Ovary (tissue), 9 donors: Measurements from ENCODE around the gene IFNLR1. TPM values are rescaled to one million over a fixed set of nuclear protein-coding genes. Genes with fewer than 3 reads are reported as not detected.

Experiments used
- DNase-seq, 5 donors: peaks; one replicate each; pipeline ENCODE4 v3.0.0-alpha.2; 2019 to 2020
- H3K27ac ChIP-seq, 2 donors: fragments of 200-600 bp; one replicate each; pipeline versions ENCODE4 v1.5.1 to v1.8.0; 2019 to 2022
- H3K27me3 ChIP-seq: fragments of 200-600 bp; one replicate; pipeline ENCODE4 v1.8.0; 2022
- H3K36me3 ChIP-seq: fragments of 200-600 bp; sonication (generic); one replicate; pipeline ENCODE4 v1.5.1; 2019
- H3K4me1 ChIP-seq: one replicate; pipeline ENCODE4 v1.8.1; 2013; ENCODE audit warnings: mild to moderate bottlenecking, moderate library complexity; ENCODE audit not compliant: insufficient read depth
- H3K4me3 ChIP-seq: fragments of 200-600 bp; sonication (generic); one replicate; pipeline ENCODE4 v1.5.1; 2017
- H3K9me3 ChIP-seq, 2 donors: fragments of 200-600 bp in 1 of 2; sonication (generic) in 1 of 2; one replicate each; pipeline versions ENCODE4 v1.5.1 to v1.8.1; 2013 to 2019; ENCODE audit warnings: mild to moderate bottlenecking in 1 of 2, moderate library complexity in 1 of 2
- CTCF ChIP-seq, 3 donors: fragments of 450-650 bp in 2 of 3; fragments of 200-600 bp in 1 of 3; IDR thresholded peaks; one replicate each; pipeline versions ENCODE4 v1.5.1 to v1.8.0; 2016 to 2022; ENCODE audit warnings: antibody characterized with exemption in 3 of 3, mild to moderate bottlenecking in 1 of 3
- EP300 ChIP-seq: sonication (generic); formaldehyde crosslinking; IDR thresholded peaks from one replicate; pipeline ENCODE4 v1.6.1; 2017; ENCODE audit warnings: antibody characterized with exemption
- POLR2A ChIP-seq: fragments of 450-650 bp; IDR thresholded peaks from one replicate; pipeline ENCODE4 v1.6.1; 2017; ENCODE audit warnings: antibody characterized with exemption, mild to moderate bottlenecking, moderate library complexity
- WGBS, 3 donors: extraction: QIAGEN DNeasy Blood & Tissue Kit in 1 of 3; methylation state at CpG; one replicate each; pipeline versions ENCODE4 v1.1.5 to v1.1.7; 2013 to 2017; 5-methylcytosine and 5-hydroxymethylcytosine counted together
- intact Hi-C, 4 donors: fragments of 100-400 bp; cut with DNase I; formaldehyde crosslinking; loops; one replicate each; pipeline versions ENCODE4 v1.11.0 to v1.15.1; 2022 to 2023
- polyA plus RNA-seq, 2 donors: library from polyadenylated mRNA; stranded (reverse); fragments of 200-250 nt in 1 of 2; fragments of 350-450 nt in 1 of 2; fragmentation: Illumina TruSeq in 1 of 2; extraction: RNeasy Lipid Tissue Mini Kit (QIAGEN cat#74804) in 1 of 2; gene quantifications; one replicate each; pipeline ENCODE4 v1.2.3, GENCODE V29; 2013 to 2014
- total RNA-seq, 7 donors: library from RNA; depleted of rRNA in 2 of 7; stranded (reverse); fragments of >200 nt in 2 of 7; fragmentation: NEBNext Ultra II Directional in 3 of 7; extraction: Animal tissue kit (Norgen Biotek cat#: 25700) in 3 of 7; gene quantifications; one replicate each; pipeline versions ENCODE4 v1.1.0 to v1.2.4, GENCODE V29; 2016 to 2023
- donor health status: DM: no; HTN: no; CAD: no; lungs with moderate emphysema.
- donor health status: DM: no; HTN: no; CAD: no.
- donor health status: Bipolar disorder and iron deficiency.
- donor health status: DM: yes; HTN: yes; CAD: no.
- donor health status: DM: no; HTN: no; CAD: no.
- donor health status: DM: yes; HTN: yes; CAD: no.

The IFNLR1 gene
- total and polyA plus RNA-seq, 9 donors, result 0.40 to 2.8 (median 1.8) TPM

GRCh38 chr1:24222793-24223192 is 35.7 kb upstream of the IFNLR1 start:
- H3K9me3 ChIP-seq, result no peaks in the 10 kb centered on the region
- no peak for TF ChIP-seq CTCF (IDR thresholded peaks at IDR 0.05)
- TF ChIP-seq POLR2A, result no peak
- no peak for TF ChIP-seq EP300
- WGBS, 3 donors, result 59 to 79% (median 64%) methylated on average over 1 of the region's 1 CpG
- DNase-seq, result no peak
- H3K27me3 ChIP-seq, result no peaks in the 10 kb centered on the region
- H3K4me3 ChIP-seq, result no peak overlapping the region
- intact Hi-C loops, result no loop called here
- no peaks in the 10 kb centered on the region for H3K36me3 ChIP-seq
- no peaks in the 10 kb centered on the region for H3K4me1 ChIP-seq
- H3K27ac ChIP-seq, result no peak overlapping the region

DNA sequence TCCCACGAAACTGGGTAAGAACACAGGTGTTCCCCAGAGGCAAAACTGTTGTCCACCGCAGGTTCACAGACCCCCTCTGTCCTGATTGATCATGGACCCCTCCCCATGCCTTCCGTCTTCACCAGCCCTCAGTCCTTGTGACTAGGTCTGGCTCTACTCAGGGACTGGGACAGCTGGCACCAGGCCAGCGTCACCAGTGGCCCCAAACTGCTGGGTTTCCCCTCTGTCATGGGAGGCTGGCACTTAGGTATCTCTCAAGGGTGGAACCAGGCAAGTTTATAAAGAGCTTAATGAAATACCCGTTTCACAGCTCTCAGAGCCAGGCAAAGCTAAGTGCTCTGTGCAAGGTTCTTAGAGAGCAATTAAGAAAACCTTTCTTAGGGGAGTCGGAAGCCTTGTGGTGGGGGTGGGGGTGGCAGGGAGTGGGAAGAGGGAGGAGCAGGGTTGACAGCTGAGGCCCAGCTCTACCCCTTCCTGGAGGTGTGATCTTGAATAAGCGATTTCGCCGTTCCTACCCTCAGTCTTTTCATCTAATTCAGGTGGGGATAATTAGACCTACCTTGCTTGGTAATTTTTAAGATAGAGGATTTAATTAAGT is 35.0 kb upstream of the IFNLR1 start:
- WGBS, 3 donors, result 53 to 59% (median 55%) methylated on average over 9 of the region's 9 CpGs
- Histone ChIP-seq H3K27me3 (no peaks in the 10 kb centered on the region), H3K4me1 (no peaks in the 10 kb centered on the region), H3K9me3 (no peaks in the 10 kb centered on the region), H3K27ac (no peak overlapping the region), H3K36me3 (no peaks in the 10 kb centered on the region), H3K4me3 (no peak overlapping the region)
- intact Hi-C loops, result no loop called here
- no peak for TF ChIP-seq POLR2A
- TF ChIP-seq EP300, result no peak
- no peak for TF ChIP-seq CTCF (IDR thresholded peaks at IDR 0.05)
- DNase-seq, result no peak

DNA sequence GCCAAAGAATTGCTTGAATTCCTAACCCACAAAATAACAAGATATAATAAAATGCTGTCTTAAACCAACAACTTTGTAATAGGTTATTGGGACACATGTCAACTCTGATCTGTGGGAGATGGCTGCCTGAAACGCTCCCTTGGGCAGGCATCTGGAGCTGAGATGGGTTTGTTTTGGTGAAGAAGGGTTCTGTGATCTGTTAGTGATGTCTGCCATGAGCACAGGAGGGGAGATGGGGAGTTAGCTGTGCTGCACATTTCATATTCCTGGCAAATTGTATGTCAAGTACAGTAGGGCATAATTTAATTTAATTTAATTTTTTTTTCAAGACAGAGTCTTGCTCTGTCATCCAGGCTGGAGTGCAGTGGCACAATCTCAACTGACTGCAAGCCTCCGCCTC is 34.2 kb upstream of the IFNLR1 start:
- H3K9me3 ChIP-seq, result no peaks in the 10 kb centered on the region
- 35 to 83% (median 74%) methylated on average over 2 of the region's 2 CpGs for WGBS, 3 donors
- TF ChIP-seq POLR2A (no peak), EP300 (no peak), CTCF (IDR thresholded peaks at IDR 0.05) (no peak)
- H3K4me3 ChIP-seq, result no peak overlapping the region
- DNase-seq, result no peak
- intact Hi-C loops, result no loop called here
- no peaks in the 10 kb centered on the region for H3K4me1 ChIP-seq
- no peaks in the 10 kb centered on the region for H3K36me3 ChIP-seq
- H3K27me3 ChIP-seq, result no peaks in the 10 kb centered on the region
- H3K27ac ChIP-seq, result no peak overlapping the region

DNA sequence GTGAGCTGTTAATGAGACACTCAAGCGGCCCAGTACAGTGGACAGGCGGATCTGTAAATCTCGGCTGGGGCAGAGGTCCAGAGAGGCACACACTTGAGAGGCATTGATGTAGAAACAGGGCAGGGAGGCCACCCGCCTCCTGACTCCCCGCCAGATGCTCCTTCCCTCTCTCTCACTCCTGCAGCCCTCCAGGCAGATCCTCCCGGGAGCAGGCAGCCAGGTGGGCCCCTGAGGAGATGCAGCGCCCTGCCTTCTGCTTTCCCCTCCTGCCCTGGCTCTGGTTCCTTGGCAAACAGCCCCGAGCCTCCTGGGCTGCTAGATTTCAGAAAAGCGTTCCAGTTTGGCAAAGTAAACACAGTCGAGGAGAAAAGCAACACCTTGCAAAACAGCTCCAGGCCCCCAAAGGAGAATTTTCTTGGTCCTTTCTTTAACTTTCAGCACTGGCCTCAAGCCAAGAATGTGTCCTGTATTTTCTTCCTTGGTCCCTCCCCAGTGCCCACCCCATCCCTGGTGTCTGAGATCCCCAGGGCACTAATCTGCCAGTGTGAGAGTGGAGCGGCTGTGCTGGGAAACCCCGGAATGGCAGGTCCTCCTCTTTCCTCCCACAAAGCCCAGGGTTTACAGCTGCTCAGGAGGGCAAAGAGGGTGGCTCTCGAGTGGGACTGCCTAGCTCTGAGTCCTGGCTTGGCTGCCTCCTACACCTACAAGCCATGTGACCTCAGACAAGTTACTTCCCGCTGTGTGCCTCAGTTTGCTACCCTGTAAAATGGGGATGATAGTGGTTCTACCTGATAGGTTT is 29.4 kb upstream of the IFNLR1 start:
- no peak overlapping the region for H3K4me3 ChIP-seq

More for the DNA sequence above, 29.4 kb upstream of the IFNLR1 start:
- 11 to 23% (median 21%) methylated on average over 14 of the region's 14 CpGs for WGBS, 3 donors
- intact Hi-C loops, result no loop called here
- Histone ChIP-seq H3K36me3 (no peaks in the 10 kb centered on the region), H3K27ac (no peak overlapping the region), H3K9me3 (no peaks in the 10 kb centered on the region), H3K4me1 (no peaks in the 10 kb centered on the region), H3K27me3 (no peaks in the 10 kb centered on the region)
- DNase-seq, result peak in 1 of 5 donors; percentile 42
- TF ChIP-seq EP300 (no peak), POLR2A (no peak), CTCF (IDR thresholded peaks at IDR 0.05) (no peak)
